Right ventricle myocardium inferior (tissue), 1 donor: ENCODE data around the gene SPAG16. TPM values are rescaled to one million over a fixed set of nuclear protein-coding genes. Genes with fewer than 3 reads are reported as not detected.

Experiments used
- ATAC-seq: fragments of 200-7000 bp; cut with Tn5 transposase; one replicate; pipeline ENCODE4 v1.9.1; 2020; ENCODE audit warnings: mild to moderate bottlenecking, moderate library complexity
- DNase-seq: peaks from one replicate; pipeline ENCODE4 v3.0.0; 2021; ENCODE audit errors: missing footprints
- intact Hi-C: fragments of 100-400 bp; cut with DNase I; formaldehyde crosslinking; loops from one replicate; pipeline ENCODE4 v1.11.0; 2022
- long read RNA-seq: library from polyadenylated mRNA; unstranded; transcript quantifications from one replicate; pipeline ENCODE4 v2.0.0, GENCODE V29; 2021
- total RNA-seq: library from RNA; stranded (reverse); fragmentation: NEBNext Ultra II Directional; extraction: Animal tissue kit (Norgen Biotek cat#: 25700); gene quantifications from one replicate; pipeline ENCODE4 v1.2.1, GENCODE V29; 2021
- donor health status: DM: no; HTN: yes; CAD: no; lungs with severe emphysema.

SPAG16 gene
- 16.6 TPM for total RNA-seq
- long read RNA-seq, transcript SPAG16-207 (5 exons, 1,250 nt), result major isoform, 12 of 14 reads
- long read RNA-seq, partial matches to known transcripts, result 2 of 14 reads
- long read RNA-seq, other reads (novel, unspliced or antisense), result 0 of 14 reads

- DNase-seq (peak; percentile 96), ATAC-seq (peak; percentile 99)
- intact Hi-C loops, result no loop called here
Observed at GRCh38 chr2:213284105-213285090, at the start of gene SPAG16. Gene SPAG16 (plus strand): TSS chr2:213284464.

GRCh38 chr2:213234641-213235040 is 49.6 kb upstream of the SPAG16 start:
- intact Hi-C loops, result no loop called here
- DNase-seq, result no peak
- ATAC-seq, result no peak

- no peak for ATAC-seq
- intact Hi-C loops, result no loop called here
- no peak for DNase-seq
Observed at GRCh38 chr2:213235741-213236140, 48.5 kb upstream of the SPAG16 start.

- ATAC-seq (no peak), DNase-seq (no peak)
- intact Hi-C loops, result no loop called here
Observed at GRCh38 chr2:213237251-213237650, 47.0 kb upstream of the SPAG16 start.

GRCh38 chr2:213237787-213238186 is 46.5 kb upstream of the SPAG16 start:
- intact Hi-C loops, result no loop called here
- no peak for ATAC-seq
- no peak for DNase-seq

- ATAC-seq (no peak), DNase-seq (no peak)
- intact Hi-C loops, result no loop called here
Observed at GRCh38 chr2:213238753-213239495, 45.3 kb upstream of the SPAG16 start.

- DNase-seq (no peak), ATAC-seq (no peak)
- intact Hi-C loops, result no loop called here
Observed at GRCh38 chr2:213241817-213242216, 42.4 kb upstream of the SPAG16 start.

- no peak for DNase-seq
- ATAC-seq, result no peak
- intact Hi-C loops, result no loop called here
Observed at GRCh38 chr2:213242653-213243052, 41.6 kb upstream of the SPAG16 start.

- no peak for DNase-seq
- ATAC-seq, result no peak
- intact Hi-C loops, result no loop called here
Observed at GRCh38 chr2:213243189-213244044, 40.8 kb upstream of the SPAG16 start.

GRCh38 chr2:213246497-213247281 is 37.6 kb upstream of the SPAG16 start:
- intact Hi-C loops, result no loop called here
- ATAC-seq (no peak), DNase-seq (no peak)

- intact Hi-C loops, result no loop called here
- ATAC-seq (no peak), DNase-seq (no peak)
Observed at GRCh38 chr2:213247566-213247965, 36.7 kb upstream of the SPAG16 start.

- intact Hi-C loops, result no loop called here
- ATAC-seq, result no peak
Observed at GRCh38 chr2:213248637-213249036, 35.6 kb upstream of the SPAG16 start.

GRCh38 chr2:213249502-213249901 is 34.8 kb upstream of the SPAG16 start:
- intact Hi-C loops, result no loop called here
- ATAC-seq (no peak), DNase-seq (no peak)

More at GRCh38 chr2:213248637-213249036, 35.6 kb upstream of the SPAG16 start:
- no peak for DNase-seq

GRCh38 chr2:213251618-213252017 is 32.6 kb upstream of the SPAG16 start:
- ATAC-seq (peak; percentile 63), DNase-seq (no peak)
- intact Hi-C loops, result no loop called here

GRCh38 chr2:213252206-213252605 is 32.1 kb upstream of the SPAG16 start:
- no peak for DNase-seq
- ATAC-seq, result no peak
- intact Hi-C loops, result no loop called here

- ATAC-seq (no peak), DNase-seq (no peak)
- intact Hi-C loops, result no loop called here
Observed at GRCh38 chr2:213253162-213253561, 31.1 kb upstream of the SPAG16 start.

GRCh38 chr2:213259266-213259665 is 25.0 kb upstream of the SPAG16 start:
- no peak for DNase-seq
- ATAC-seq, result no peak
- intact Hi-C loops, result no loop called here

GRCh38 chr2:213261237-213261636 is 23.0 kb upstream of the SPAG16 start:
- intact Hi-C loops, result no loop called here
- DNase-seq (no peak), ATAC-seq (no peak)
